Liver (tissue), 9 donors: ENCODE results near the gene THADA. TPM values are rescaled to one million over a fixed set of nuclear protein-coding genes. Genes with fewer than 3 reads are reported as not detected.

ENCODE experiments used
- DNase-seq: peaks from one replicate; pipeline ENCODE4 v3.0.0-alpha.2; 2017; ENCODE audit warnings: low spot score
- H3K27ac ChIP-seq, 2 donors: one replicate each; pipeline ENCODE4 v1.7.0; 2013; ENCODE audit warnings: inconsistent platforms in 2 of 2, low read length in 2 of 2, control low read depth in 1 of 2, low read depth in 1 of 2, mild to moderate bottlenecking in 1 of 2
- H3K27me3 ChIP-seq, 4 donors: one replicate each; pipeline versions ENCODE4 v1.6.1 to v1.7.0; 2013; ENCODE audit warnings: low read length in 3 of 4, inconsistent platforms in 1 of 4, mild to moderate bottlenecking in 1 of 4, moderate library complexity in 1 of 4; ENCODE audit not compliant: control insufficient read depth in 4 of 4, insufficient read depth in 4 of 4
- H3K36me3 ChIP-seq, 4 donors: one replicate each; pipeline versions ENCODE4 v1.6.1 to v1.7.0; 2013; ENCODE audit warnings: low read length in 3 of 4, mild to moderate bottlenecking in 3 of 4, low read depth in 1 of 4, moderate library complexity in 1 of 4; ENCODE audit not compliant: control insufficient read depth in 4 of 4, insufficient read depth in 3 of 4
- H3K4me1 ChIP-seq, 4 donors: one replicate each; pipeline versions ENCODE4 v1.6.1 to v1.7.0; 2013; ENCODE audit warnings: low read length in 3 of 4, mild to moderate bottlenecking in 3 of 4, moderate library complexity in 1 of 4; ENCODE audit not compliant: control insufficient read depth in 4 of 4, insufficient read depth in 4 of 4
- H3K4me3 ChIP-seq, 3 donors: one replicate each; pipeline versions ENCODE4 v1.6.1 to v1.7.0; 2013; ENCODE audit warnings: low read length in 3 of 3, control low read depth in 1 of 3, low read depth in 1 of 3, mild to moderate bottlenecking in 1 of 3
- H3K9ac ChIP-seq, 2 donors: one replicate each; pipeline ENCODE4 v1.7.0; 2013; ENCODE audit warnings: low read length in 2 of 2, mild to moderate bottlenecking in 2 of 2, moderate library complexity in 2 of 2, control low read depth in 1 of 2, low read depth in 1 of 2
- H3K9me3 ChIP-seq, 4 donors: one replicate each; pipeline versions ENCODE4 v1.6.1 to v1.7.0; 2013; ENCODE audit warnings: low read length in 3 of 4; ENCODE audit not compliant: control insufficient read depth in 4 of 4
- ATF3 ChIP-seq: IDR thresholded peaks from 2 replicates; pipeline ENCODE4 v1.6.1; 2016; ENCODE audit warnings: antibody characterized with exemption
- CTCF ChIP-seq: fragments of 150-350 bp; IDR thresholded peaks from 2 replicates; pipeline ENCODE4 v1.5.1; 2017; ENCODE audit warnings: improper control_type of control experiment, low read depth, low read length; ENCODE audit not compliant: missing input control
- EGR1 ChIP-seq, 2 donors: IDR thresholded peaks; 2 replicates each; pipeline ENCODE4 v1.6.1; 2016 to 2018; ENCODE audit warnings: antibody characterized with exemption in 2 of 2, low read depth in 2 of 2
- FOXA1 ChIP-seq: IDR thresholded peaks from 2 replicates; pipeline ENCODE4 v1.6.1; 2016; ENCODE audit warnings: antibody characterized with exemption
- FOXA2 ChIP-seq: IDR thresholded peaks from 2 replicates; pipeline ENCODE4 v1.6.1; 2016; ENCODE audit warnings: antibody characterized with exemption
- HNF4A ChIP-seq, 2 donors: conservative IDR thresholded peaks; 2 replicates each; pipeline ENCODE4 v1.6.1; 2016; ENCODE audit warnings: antibody characterized with exemption in 2 of 2, mild to moderate bottlenecking in 2 of 2
- HNF4G ChIP-seq: IDR thresholded peaks from 2 replicates; pipeline ENCODE4 v1.6.1; 2016; ENCODE audit warnings: antibody characterized with exemption
- JUND ChIP-seq, 2 donors: IDR thresholded peaks; 2 replicates each; pipeline ENCODE4 v1.6.1; 2016; ENCODE audit warnings: antibody characterized with exemption in 2 of 2
- RAD21 ChIP-seq, 2 donors: IDR thresholded peaks; 2 replicates each; pipeline ENCODE4 v1.6.1; 2016; ENCODE audit warnings: antibody characterized with exemption in 2 of 2, mild to moderate bottlenecking in 2 of 2
- REST ChIP-seq: IDR thresholded peaks from 2 replicates; pipeline ENCODE4 v1.6.1; 2016; ENCODE audit warnings: antibody characterized with exemption, mild to moderate bottlenecking
- RXRA ChIP-seq, 2 donors: IDR thresholded peaks; 2 replicates each; pipeline ENCODE4 v1.6.1; 2017 to 2018; ENCODE audit warnings: antibody characterized with exemption in 2 of 2, mild to moderate bottlenecking in 1 of 2
- SP1 ChIP-seq: IDR thresholded peaks from 2 replicates; pipeline ENCODE4 v1.6.1; 2018; ENCODE audit warnings: antibody characterized with exemption, mild to moderate bottlenecking
- TAF1 ChIP-seq: conservative IDR thresholded peaks from 2 replicates; pipeline ENCODE4 v1.6.1; 2016; ENCODE audit warnings: antibody characterized with exemption, mild to moderate bottlenecking
- YY1 ChIP-seq: IDR thresholded peaks from 2 replicates; pipeline ENCODE4 v1.6.1; 2016; ENCODE audit warnings: antibody characterized with exemption, mild to moderate bottlenecking
- ZBTB33 ChIP-seq: IDR thresholded peaks from 2 replicates; pipeline ENCODE4 v1.6.1; 2016; ENCODE audit warnings: antibody characterized with exemption
- WGBS: extraction: QIAGEN DNeasy Blood & Tissue Kit; methylation state at CpG from one replicate; pipeline ENCODE4 v1.1.7; 2013; 5-methylcytosine and 5-hydroxymethylcytosine counted together
- polyA plus RNA-seq, 2 donors: library from polyadenylated mRNA; stranded (reverse) in 1 of 2; unstranded in 1 of 2; fragments of 200-250 nt in 1 of 2; fragments of >200 nt in 1 of 2; fragmentation: Nextera tagmentation in 1 of 2; extraction: Ambion mirVana in 1 of 2; gene quantifications; one replicate each; pipeline versions ENCODE4 v1.2.1 to v1.2.3, GENCODE V29; 2013 to 2015
- total RNA-seq, 2 donors: library from RNA; depleted of rRNA; stranded (reverse); fragments of >200 nt; gene quantifications; one replicate each; pipeline ENCODE4 v1.2.3, GENCODE V29; 2014
- donor health status: healthy.
- donor health status: healthy.
- donor health status: healthy.
- donor health status: healthy.
- donor health status: healthy.

Gene THADA
- total and polyA plus RNA-seq, 4 donors: 12.0 to 37.2 (median 22.3) TPM

- TF ChIP-seq RXRA (IDR thresholded peaks at IDR 0.05): peak in 1 of 2 donors; percentile 35
- TF ChIP-seq CTCF: no peak
- Histone ChIP-seq H3K9me3 (no peaks in the 10 kb centered on the region), H3K9ac (no peak overlapping the region), H3K4me3 (no peak overlapping the region), H3K27me3 (no peaks in the 10 kb centered on the region), H3K27ac (no peak overlapping the region), H3K36me3 (no peaks in the 10 kb centered on the region), H3K4me1 (no peaks in the 10 kb centered on the region)
- WGBS: 73% methylated on average over 4 of the region's 4 CpGs
- DNase-seq: no peak
These were observed 394.3 kb downstream of the THADA start for GRCh38 chr2:43201497-43201896.

- DNase-seq: no peak
- Histone ChIP-seq H3K27me3 (no peaks in the 10 kb centered on the region), H3K4me1 (no peaks in the 10 kb centered on the region), H3K36me3 (no peaks in the 10 kb centered on the region), H3K9me3 (no peaks in the 10 kb centered on the region), H3K27ac (no peak overlapping the region), H3K9ac (no peak overlapping the region), H3K4me3 (no peak overlapping the region)
- TF ChIP-seq FOXA1 (no peak), HNF4G (no peak), REST (no peak), RAD21 (IDR thresholded peaks at IDR 0.05) (no peak), CTCF (no peak), ATF3 (no peak), JUND (IDR thresholded peaks at IDR 0.05) (no peak), FOXA2 (no peak), TAF1 (no peak), EGR1 (IDR thresholded peaks at IDR 0.05; ENCODE audit: low read depth in 2 of 2) (no peak), SP1 (no peak), HNF4A (conservative IDR thresholded peaks at IDR 0.05) (no peak), ZBTB33 (no peak), RXRA (IDR thresholded peaks at IDR 0.05) (no peak), YY1 (no peak)
- WGBS: 98% methylated on average over 7 of the region's 7 CpGs
These were observed 394.8 kb downstream of the THADA start for GRCh38 chr2:43201016-43201415.
